Measurements from ENCODE around the gene HFE.

HFE gene

DNA sequence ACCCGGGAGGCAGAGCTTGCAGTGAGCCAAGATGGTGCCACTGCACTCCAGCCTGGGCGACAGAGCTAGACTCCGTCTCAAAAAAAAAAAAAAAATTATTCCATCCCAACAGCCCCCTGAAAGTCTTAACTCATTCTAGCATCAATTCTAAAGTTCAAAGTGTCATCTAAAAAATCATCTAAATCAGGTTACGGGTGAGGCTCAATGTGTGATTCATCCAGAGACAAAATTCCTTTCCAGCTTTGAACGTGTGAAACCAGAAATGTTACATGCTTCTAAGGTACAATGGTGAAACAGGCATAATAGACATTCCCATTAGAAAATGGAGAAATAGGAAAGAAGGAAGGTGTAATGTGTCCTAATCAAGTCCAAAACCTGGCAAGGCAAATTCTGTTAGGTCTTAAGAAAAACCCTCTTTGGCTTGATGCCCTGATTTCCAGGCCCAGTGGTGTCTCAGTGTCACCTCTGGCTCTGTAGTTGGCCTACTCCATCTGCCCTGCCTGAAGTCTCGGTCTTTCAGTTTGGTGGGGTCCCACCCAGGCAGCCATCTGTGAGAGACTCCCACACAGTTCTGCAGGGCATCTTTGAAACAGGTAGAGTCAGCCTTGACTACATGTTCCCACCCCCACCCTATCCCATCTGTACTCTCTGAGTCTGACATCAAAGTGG, 43.5 kb downstream of the HFE start:
- Histone ChIP-seq H2AFZ (ENCODE audit: low read depth, low read length, severe bottlenecking) (no peak overlapping the region), H3K36me3 (ENCODE audit: low read length) (no peaks in the 10 kb centered on the region), H3K27me3 (ENCODE audit: low read length) (no peaks in the 10 kb centered on the region), H3K9ac (ENCODE audit: low read length) (no peak overlapping the region), H3K79me2 (ENCODE audit: insufficient read depth, low read length) (no peaks in the 10 kb centered on the region), H3K27ac (ENCODE audit: low read depth, low read length) (no peak overlapping the region), H3F3A (ENCODE audit: insufficient read depth) (peaks cover 7% of the 10 kb centered on the region; the same call in 1 of the 2 replicates), H3K9me3 (ENCODE audit: insufficient read depth, low read length) (no peaks in the 10 kb centered on the region), H3K4me3 (ENCODE audit: insufficient read depth, low read length, poor library complexity, severe bottlenecking) (no peak overlapping the region), H3K9me2 (replicated peaks; ENCODE audit: insufficient read depth, low read length) (no peaks in the 10 kb centered on the region), H4K20me1 (ENCODE audit: low read depth, low read length) (no peaks in the 10 kb centered on the region), H3K4me2 (ENCODE audit: low read depth, low read length, poor library complexity, severe bottlenecking) (no peak overlapping the region)
- no peak for TF ChIP-seq EZH2phosphoT487 (conservative IDR thresholded peaks at IDR 0.05; ENCODE audit: low read length)
- TF ChIP-seq, protein P1, sequence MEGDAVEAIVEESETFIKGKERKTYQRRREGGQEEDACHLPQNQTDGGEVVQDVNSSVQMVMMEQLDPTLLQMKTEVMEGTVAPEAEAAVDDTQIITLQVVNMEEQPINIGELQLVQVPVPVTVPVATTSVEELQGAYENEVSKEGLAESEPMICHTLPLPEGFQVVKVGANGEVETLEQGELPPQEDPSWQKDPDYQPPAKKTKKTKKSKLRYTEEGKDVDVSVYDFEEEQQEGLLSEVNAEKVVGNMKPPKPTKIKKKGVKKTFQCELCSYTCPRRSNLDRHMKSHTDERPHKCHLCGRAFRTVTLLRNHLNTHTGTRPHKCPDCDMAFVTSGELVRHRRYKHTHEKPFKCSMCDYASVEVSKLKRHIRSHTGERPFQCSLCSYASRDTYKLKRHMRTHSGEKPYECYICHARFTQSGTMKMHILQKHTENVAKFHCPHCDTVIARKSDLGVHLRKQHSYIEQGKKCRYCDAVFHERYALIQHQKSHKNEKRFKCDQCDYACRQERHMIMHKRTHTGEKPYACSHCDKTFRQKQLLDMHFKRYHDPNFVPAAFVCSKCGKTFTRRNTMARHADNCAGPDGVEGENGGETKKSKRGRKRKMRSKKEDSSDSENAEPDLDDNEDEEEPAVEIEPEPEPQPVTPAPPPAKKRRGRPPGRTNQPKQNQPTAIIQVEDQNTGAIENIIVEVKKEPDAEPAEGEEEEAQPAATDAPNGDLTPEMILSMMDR (IDR thresholded peaks at IDR 0.05; ENCODE audit: insufficient read depth, low read length, poor library complexity, severe bottlenecking), result no peak

DNA sequence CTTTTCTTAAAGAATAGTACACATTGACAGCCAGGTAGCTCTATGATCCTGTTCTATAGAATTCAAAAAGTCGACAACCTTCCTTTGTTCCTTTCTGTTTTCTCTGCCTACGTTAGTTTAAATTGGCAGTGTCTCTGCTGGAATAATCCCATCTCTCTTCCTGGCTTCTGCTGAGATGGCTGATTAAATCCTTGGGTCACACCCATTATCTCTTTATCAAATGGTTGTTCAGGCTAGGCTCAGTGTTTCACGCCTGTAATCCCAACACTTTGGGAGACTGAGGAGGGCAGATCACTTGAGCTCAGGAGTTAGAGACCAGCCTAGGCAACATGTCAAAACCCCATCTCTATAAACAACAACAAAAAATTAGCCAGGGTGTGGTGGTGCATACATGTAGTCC, 44.4 kb downstream of the HFE start:
- H3K36me3 ChIP-seq (ENCODE audit: low read length), result no peaks in the 10 kb centered on the region
- no peaks in the 10 kb centered on the region for H4K20me1 ChIP-seq (ENCODE audit: low read depth, low read length)
- H3K27me3 ChIP-seq (ENCODE audit: low read length), result no peaks in the 10 kb centered on the region
- no peaks in the 10 kb centered on the region for H3K9me2 ChIP-seq (replicated peaks; ENCODE audit: insufficient read depth, low read length)
- no peak for TF ChIP-seq EZH2phosphoT487 (conservative IDR thresholded peaks at IDR 0.05; ENCODE audit: low read length)
- TF ChIP-seq, protein P1 (IDR thresholded peaks at IDR 0.05; ENCODE audit: insufficient read depth, low read length, poor library complexity, severe bottlenecking), result no peak
- peaks cover 2% of the 10 kb centered on the region; the same call in 1 of the 2 replicates for H3F3A ChIP-seq (ENCODE audit: insufficient read depth)
- H2AFZ ChIP-seq (ENCODE audit: low read depth, low read length, severe bottlenecking), result no peak overlapping the region
- H3K27ac ChIP-seq (ENCODE audit: low read depth, low read length), result no peak overlapping the region
- no peaks in the 10 kb centered on the region for H3K79me2 ChIP-seq (ENCODE audit: insufficient read depth, low read length)
- no peak overlapping the region for H3K4me2 ChIP-seq (ENCODE audit: low read depth, low read length, poor library complexity, severe bottlenecking)
- no peaks in the 10 kb centered on the region for H3K9me3 ChIP-seq (ENCODE audit: insufficient read depth, low read length)
- H3K9ac ChIP-seq (ENCODE audit: low read length), result no peak overlapping the region
- no peak overlapping the region for H3K4me3 ChIP-seq (ENCODE audit: insufficient read depth, low read length, poor library complexity, severe bottlenecking)

DNA sequence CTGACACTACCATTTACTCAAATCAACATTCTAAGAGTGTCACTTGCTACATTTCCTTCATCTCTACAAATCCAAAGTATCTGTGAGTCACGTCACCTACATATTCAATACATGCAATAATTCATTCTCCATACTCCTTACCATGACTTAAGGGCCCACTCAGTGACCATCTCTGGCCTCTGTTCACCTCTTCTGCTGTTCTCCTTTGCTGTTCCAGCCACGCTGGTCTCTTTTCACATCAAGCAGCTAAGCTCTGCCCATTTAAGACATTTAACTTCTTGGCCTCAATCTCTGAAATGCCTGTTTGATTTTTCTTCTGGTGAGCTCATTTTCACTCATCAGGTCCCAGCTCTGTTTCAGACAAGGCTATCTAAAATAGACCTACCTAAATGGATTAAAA, 46.5 kb downstream of the HFE start:
- H3K27ac ChIP-seq (ENCODE audit: low read depth, low read length), result no peak overlapping the region
- no peaks in the 10 kb centered on the region for H3K79me2 ChIP-seq (ENCODE audit: insufficient read depth, low read length)
- H2AFZ ChIP-seq (ENCODE audit: low read depth, low read length, severe bottlenecking), result no peak overlapping the region
- H3F3A ChIP-seq (ENCODE audit: insufficient read depth), result no peaks in the 10 kb centered on the region
- H3K9ac ChIP-seq (ENCODE audit: low read length), result no peak overlapping the region
- H3K4me3 ChIP-seq (ENCODE audit: insufficient read depth, low read length, poor library complexity, severe bottlenecking), result no peak overlapping the region
- no peaks in the 10 kb centered on the region for H3K27me3 ChIP-seq (ENCODE audit: low read length)
- TF ChIP-seq, protein P1 (IDR thresholded peaks at IDR 0.05; ENCODE audit: insufficient read depth, low read length, poor library complexity, severe bottlenecking), result no peak
- TF ChIP-seq EZH2phosphoT487 (conservative IDR thresholded peaks at IDR 0.05; ENCODE audit: low read length), result no peak
- H3K9me2 ChIP-seq (replicated peaks; ENCODE audit: insufficient read depth, low read length), result no peaks in the 10 kb centered on the region
- no peaks in the 10 kb centered on the region for H3K36me3 ChIP-seq (ENCODE audit: low read length)
- H4K20me1 ChIP-seq (ENCODE audit: low read depth, low read length), result no peaks in the 10 kb centered on the region
- H3K4me2 ChIP-seq (ENCODE audit: low read depth, low read length, poor library complexity, severe bottlenecking), result no peak overlapping the region
- no peaks in the 10 kb centered on the region for H3K9me3 ChIP-seq (ENCODE audit: insufficient read depth, low read length)

Data from SU-DHL-6 (cell line).